HG02943 (cell line): ENCODE results near the gene TCAP.

ENCODE experiments used
- ATAC-seq: cut with Tn5 transposase; IDR thresholded peaks from one replicate; pipeline ENCODE4 v1.9.1; 2021; ENCODE audit warnings: mild to moderate bottlenecking, low read depth, moderate library complexity; ENCODE audit not compliant: unreplicated experiment

TCAP gene

DNA sequence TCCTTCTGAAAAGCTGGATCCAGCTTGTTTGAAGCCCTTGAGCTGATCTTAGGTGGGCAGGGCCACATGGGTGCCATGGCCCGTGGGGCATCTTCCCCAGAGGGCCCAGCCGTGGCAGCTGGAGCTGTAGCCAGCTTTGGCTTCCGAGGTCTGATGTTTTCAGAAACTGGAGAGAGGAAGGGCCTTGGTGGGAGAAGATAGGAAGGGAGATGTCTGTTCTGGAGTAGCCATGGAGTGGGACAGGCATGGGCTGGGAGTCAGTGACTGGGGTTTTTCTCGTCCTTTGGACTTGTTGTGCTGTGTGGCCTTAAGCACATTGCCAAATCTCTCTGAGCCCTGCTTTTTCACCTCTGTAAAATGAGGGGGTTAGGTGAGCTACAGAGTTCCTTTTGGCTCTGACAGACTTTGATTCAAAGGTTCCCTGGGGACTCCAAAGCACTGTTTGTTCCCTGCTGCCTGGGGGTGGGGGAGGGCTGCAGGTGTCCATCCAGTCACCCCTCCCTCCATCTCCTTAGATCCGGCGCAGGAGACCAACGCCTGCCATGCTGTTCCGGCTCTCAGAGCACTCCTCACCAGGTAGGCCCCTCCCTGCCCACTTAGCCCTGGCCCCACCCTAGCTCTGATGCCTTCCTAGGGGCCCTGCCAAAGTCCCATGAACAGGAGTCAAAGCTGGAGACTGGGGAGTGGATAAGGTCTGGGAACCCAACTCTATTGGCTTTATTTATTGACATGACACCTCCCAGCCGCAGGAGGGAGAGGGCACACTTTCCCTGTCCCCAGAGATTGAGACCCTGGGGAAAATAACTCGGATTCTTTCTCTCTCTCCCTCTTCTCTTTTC is 36.3 kb upstream of the TCAP start:
- ATAC-seq, result no peak

DNA sequence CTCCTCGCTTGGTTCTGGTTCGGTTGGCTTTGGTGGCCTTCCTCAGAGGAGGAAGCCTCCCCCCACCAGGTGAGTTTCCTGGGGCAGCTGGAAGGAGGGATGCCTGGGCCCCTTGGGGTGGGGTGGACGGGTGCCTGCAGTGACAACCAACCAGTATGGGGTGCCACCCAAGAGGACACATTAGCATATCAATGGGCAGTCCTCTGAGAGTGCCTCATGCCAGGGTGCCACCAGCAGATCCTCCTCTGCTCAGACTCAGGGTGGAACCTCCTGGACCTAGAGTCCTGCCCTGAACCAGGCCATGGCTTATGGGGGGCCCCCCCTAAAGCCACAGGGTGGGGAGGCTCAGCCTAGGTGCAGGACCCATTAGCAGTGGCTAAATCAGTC is 35.7 kb upstream of the TCAP start:
- ATAC-seq, result no peak

DNA sequence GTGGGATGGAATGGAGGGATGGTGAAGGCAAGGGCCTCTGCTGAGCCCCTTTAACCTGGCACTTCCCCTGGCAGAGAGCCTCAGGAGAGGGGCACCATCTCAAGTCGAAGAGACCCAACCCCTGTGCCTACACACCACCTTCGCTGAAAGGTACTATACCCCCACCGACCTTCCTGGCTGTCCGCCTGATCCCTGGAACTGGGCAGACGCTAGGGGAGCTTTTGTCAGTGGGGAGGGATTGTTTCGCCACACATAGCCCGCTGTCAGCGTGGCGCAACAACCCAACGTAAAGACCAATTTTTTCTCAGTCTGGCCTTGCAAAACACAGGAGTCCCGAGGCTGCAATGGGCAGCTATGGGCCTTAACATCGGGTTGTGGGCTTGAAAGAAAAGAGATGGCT is 35.3 kb upstream of the TCAP start:
- ATAC-seq, result no peak

DNA sequence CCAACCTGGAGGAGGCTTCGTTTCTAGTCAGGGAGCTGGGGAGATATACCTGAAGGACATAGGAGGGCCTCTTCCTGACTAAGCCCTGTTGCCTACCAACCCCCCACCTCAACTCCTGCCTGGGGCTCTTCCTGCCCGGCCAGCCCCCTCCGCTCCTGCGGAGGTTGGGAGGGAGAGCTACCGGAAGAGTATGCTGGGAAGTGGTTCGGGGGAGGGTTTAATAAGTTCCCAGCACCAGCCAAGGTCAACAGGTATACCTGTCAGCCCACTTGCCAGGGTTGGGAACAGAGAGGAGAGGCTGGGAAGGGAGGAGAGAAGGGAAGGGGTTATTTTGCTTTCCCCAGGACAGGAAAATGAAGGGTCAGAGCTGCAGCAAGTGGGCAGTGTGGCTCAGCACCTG is 33.7 kb upstream of the TCAP start:
- ATAC-seq, result no peak

DNA sequence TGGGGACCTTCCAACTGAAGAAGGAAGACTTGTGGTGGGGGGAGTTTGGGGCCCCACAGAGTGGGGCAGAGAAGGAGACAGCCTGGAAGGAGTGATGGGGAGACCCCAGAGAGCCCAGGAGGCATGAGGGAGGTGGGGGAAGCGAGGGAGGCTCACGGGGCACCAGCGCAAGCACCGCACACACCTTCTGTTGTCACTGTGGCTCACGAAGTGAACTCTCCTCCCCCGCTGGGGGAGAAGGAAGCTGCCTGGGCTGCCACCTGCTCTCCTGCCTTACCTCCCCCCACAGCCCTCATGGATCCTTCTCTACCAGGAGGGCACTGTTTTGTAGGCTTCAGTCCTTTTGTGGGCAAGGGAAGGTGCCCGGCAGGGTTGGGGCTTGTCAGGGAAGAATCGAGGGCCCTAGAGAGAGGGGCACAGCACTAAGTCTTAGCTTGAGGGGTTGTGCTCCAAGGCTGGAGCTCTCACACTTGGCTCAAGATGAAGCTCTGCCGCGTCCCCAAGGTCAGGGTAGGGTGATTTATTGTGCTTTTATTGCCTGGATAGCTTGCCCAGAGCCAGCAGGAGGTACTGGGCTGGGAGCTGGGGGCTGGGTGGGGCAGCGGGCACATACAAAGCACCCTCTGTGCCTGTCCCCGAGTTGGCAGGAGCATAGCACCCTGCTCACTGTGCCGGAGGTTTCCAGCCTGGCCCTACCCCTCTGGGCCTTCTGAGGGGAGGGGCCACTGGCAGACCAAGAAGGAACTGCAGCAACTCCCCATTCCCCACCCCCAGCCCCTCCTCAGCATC is 32.8 kb upstream of the TCAP start:
- ATAC-seq, result no peak

DNA sequence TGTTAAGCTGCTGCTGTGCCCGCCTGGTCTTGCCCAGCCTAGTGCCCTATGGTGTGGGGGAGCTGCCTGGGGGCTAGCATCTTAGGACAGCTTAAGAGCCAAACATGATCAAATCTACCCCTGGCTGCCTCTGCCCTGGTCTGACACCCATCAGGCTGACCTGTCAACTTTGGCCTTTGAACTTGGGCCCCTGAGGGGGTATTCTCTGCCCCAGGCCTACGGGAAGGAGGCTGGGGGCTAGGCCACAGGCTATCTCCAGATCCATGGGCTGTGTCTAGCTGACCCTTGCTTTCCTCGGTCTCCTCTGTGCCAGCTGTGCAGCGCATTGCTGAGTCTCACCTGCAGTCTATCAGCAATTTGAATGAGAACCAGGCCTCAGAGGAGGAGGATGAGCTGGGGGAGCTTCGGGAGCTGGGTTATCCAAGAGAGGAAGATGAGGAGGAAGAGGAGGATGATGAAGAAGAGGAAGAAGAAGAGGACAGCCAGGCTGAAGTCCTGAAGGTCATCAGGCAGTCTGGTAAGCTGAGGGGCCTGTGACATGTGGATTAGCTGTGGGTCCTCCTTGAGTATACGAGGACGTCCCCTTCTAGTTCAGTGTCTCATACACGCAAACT is 31.5 kb upstream of the TCAP start:
- ATAC-seq, result no peak

DNA sequence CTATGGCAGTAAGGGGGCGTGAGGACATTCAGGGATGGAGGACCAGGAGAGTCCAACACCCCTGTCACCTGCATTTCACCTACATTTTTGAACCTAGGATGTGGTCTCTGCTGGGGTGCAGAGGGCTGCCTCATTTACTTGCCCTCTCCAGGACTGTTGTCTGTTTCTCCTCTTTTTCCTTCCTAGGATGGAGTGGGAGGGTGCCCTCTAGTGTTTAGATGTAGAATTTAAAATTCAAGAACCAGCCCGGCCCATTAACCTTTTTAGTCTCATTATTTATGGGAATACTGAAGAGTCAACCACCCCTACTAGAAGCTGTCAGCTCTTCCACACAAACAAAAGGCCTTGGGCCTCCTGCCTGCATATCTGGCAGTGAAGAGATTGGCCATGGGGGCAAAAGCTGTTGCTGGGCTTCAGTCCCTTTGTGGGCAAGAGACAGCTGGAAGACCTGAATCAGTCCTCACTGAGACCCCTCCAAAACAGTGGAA is 30.7 kb upstream of the TCAP start:
- ATAC-seq, result no peak

DNA sequence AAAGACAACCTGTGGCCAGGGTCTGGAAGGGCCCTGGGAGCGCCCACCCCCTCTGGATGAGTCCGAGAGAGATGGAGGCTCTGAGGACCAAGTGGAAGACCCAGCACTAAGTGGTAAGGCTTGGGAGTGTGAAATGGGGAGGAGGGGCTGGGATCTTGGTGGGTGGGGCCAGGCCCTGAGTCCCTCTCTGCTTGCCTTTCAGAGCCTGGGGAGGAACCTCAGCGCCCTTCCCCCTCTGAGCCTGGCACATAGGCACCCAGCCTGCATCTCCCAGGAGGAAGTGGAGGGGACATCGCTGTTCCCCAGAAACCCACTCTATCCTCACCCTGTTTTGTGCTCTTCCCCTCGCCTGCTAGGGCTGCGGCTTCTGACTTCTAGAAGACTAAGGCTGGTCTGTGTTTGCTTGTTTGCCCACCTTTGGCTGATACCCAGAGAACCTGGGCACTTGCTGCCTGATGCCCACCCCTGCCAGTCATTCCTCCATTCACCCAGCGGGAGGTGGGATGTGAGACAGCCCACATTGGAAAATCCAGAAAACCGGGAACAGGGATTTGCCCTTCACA is 29.5 kb upstream of the TCAP start:
- ATAC-seq, result no peak

DNA sequence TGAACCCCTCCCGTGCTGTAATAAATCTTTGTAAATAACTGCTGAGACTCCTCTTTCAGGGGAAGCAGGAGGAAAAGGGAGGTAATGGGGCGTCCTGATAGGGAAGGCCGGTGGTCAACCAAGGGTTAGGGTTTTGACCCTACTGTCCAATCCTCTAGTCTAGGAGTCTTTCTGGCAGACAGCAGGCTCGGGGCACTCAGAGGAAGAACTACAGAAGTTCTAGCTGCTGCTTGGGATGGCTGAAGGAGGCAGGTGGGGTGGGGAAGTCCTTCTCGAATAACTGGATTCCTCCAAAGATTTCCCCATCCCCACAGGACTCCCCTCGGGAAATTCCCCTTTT is 28.6 kb upstream of the TCAP start:
- ATAC-seq, result no peak

DNA sequence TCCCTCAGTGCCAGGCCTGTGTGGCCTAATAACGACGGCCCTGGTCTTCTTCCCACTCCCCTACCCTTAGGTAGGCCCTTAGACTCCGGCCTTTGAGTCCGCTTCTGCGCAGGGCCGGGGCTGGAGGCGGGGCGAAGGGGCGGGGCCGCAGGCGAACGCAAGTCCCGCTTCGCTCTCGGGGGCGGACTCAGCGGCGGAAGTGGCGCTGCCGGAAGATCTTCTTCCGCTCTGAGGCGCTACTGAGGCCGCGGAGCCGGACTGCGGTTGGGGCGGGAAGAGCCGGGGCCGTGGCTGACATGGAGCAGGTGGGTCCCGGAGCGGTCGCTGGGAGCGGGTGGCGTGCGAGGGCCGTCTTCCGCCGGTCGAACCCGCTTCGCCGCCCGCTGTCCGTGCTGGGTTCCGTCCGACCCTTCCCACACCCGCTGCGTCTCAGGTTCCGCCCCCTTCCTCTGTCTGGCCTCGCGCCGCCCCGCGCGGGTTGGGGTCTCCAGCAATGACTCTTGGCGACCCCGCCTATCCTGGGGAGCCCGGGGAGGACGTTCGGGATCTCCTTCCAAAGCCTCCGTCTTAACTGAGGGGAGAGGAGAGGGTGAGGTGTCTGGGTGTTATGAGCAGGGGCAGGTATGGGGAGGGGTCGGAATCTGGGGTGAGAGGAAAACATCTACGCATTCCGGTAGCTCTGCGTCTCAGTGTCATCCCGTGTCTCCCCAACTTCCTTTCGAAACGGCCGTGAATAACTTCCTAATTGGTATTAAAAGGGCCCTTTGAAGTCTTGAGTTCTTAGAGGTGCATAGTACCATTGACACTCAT is 28.0 kb upstream of the TCAP start, which contains the start of gene STARD3:
TSS of gene STARD3 (plus strand) at position 218 of the 810 bp plus-strand sequence. CDS start 16,388 bp downstream, outside the sequence.
- no peak for ATAC-seq

DNA sequence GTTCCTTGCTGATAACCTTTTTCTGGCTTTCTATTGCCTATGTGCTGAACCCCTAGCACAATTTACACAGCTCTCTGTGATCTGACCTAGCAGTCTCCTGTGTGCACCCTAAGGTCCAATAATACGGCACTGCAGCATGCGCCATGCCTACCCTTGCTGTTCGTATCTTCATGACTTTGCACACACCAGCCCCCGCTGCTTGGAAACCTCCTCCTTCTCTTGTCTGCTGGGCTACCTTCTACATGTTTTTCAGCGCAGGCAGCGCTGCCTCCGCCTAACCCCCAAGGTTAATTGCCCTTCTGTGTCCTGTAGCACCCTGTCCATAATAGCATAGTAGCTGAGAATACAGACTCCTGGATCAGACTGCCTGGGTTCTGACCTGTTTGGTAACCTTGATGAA is 26.8 kb upstream of the TCAP start:
- no peak for ATAC-seq

DNA sequence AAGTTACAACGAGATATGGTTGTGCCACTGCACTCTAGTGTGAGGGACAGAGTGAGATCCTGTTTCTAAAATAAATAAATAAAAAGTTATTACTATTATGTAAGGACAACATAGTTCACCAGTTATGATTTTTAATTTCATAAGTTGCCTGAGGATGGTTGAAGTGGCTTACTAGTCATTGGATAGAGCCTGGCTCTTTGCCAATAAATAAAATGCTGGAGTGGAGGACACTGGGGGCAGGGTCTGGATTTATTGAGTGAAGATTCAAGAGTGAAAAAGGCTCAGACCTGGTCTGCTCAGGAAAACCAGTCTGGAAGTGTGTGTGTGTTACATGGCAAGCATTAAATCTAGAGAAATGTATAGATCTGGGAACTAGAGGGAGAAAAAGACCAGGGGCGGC is 26.1 kb upstream of the TCAP start:
- ATAC-seq, result no peak

DNA sequence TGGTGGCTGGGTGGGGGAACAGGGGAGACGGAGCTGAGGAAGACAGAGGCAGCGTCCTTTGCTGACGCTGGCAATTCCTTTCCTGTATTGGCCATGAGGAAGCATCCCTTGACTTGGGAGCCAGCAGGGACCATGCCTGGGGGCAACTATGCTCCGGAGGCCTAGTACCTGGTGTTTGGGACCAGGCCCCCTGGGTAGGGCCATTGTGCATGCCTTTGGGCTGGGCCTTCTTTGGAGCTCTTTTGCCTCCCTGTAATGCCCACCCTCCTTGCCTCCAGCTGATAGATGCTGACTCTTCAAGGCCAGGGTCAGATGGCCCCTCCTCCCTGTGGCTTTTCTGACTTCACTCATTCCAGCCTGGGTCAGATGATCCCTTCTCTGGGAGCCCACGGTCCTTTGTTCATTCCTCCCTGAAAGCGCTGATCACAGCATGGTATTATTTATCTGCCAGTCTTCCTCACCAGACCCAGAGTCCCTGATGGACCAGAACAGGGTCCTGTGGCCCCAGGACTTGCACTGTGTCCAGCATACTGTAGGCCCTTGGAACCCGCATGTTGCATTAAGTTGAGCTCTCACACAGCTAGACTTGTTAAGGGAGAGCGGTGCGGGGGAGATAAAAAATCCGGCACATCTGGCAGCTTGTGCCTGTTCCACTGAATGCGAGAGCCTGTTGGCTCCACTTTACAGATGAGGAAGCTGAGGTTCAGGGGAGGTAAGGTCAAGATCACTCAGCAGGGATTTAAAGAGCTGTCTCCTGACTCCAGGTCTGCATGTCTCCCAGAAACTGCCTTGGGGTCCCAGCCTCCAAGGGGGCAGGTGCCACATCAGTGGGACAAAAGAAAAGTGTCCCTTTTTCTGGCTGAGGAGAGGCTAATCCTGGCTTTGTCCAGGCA is 25.3 kb upstream of the TCAP start:
- ATAC-seq, result no peak

DNA sequence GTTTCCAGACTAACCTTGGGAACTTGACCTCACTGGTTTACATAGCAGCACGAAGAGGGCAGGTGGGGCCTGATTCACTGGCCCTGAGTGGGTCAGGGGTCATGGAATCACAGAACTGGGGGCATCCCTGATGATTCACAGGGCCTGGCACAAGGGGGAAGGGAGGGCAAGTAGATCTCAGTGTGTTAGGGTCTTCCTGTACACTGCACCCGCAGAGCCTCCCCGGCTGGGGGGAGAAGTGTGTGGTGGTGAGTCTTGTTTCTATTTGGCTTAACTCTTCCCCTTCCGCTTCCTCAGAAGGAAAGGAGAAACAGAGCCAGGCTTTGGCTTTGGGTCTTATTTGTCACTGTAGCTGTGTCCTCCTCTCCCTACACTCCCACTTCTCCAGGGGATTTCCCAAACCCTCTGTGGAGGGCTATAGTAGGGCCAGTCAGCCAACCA is 24.5 kb upstream of the TCAP start:
- ATAC-seq, result no peak

DNA sequence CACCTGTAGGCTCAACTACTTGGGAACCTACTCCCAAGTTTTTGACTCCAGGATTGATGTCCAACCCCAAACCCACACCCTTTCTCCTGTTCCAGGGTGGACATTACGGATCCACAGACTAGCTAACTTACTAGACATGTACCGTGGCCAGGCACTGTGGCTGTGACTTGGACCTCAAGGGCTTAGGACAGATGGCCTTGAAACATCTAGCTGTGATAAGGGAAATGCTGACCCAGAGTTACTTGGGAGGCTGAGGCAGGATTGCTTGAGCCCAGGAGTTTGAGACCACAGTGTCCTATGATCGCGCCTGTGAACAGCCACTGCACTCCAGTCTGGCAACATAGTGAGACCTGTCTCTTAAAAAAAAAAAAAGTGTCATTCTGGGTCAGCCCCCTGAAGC is 24.1 kb upstream of the TCAP start:
- no peak for ATAC-seq

DNA sequence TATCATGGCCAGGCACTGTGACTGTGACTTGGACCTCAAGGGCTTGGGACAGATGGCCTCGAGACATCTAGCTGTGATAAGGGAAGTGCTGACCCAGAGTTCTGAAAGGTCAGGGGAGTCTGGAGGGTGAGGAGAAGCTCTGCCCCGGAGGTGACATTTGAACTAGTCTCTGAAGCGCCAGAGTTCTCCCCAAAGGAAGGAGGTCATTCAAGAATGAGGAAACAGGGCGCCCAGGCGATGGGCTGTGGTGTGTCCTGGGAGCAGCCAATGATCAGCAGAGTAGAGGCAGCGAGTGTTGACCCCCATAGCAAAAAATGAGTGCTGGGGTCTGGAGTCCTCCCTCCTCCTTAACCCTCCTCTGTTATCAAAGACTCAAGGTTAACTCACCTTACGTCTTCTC is 23.3 kb upstream of the TCAP start:
- no peak for ATAC-seq

DNA sequence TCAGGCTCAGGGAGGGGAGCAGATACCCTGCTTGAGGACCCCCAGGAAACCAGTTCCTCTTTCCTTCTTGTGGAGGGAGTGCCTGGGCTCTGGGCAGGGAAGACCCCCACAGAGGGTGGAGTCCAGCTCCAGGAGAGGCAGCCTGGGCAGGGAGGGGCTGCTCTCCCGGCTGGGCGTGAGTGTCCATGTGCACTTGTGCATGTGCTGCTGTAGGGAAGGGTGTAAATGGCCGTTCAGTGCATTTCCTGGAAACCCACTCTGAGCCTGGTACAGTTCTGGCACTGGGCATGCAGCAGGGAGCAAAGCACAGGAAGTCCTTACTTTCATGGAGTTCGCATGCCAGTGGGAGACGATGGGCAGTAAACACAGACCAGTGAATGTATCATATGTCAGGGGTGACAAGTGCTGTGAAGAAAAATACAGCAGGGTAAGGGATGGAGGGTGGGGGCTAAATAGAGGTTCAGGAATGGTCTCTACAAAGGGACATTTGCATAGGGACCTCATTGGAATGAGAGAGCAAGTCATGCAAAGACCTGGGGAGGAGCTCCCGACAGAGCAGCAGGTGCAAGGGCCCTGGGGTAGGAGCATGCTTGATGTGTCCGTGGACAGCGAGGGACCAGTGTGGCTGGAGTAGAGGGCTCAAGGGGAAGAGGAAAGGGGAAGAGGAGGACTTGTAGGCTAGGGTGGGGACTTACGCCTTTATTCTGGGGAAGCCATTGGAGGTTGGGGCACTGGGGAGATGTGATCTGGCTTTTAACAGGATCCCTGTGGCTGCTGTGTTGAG is 22.7 kb upstream of the TCAP start:
- ATAC-seq, result no peak

DNA sequence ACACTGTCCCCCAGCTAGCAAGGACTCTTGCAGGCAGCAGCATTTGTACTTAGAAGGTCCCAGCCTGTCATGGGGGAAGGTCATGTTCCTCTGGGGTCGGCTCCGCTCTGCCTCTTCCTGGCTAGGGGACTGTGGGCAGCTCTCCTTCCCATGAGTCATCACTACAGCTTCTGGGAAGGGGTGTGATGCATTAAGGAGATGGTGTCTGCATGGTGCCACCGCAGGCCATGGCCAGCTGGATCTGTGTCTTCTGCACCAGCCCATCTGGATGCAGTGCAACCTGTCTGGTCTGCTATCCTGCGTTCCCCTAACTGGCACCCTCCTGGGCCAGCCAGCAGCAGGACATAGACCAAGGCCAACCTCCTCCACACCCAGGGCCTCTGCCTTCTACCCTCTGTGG is 21.9 kb upstream of the TCAP start:
- ATAC-seq, result no peak
